K562 (cell line): ENCODE data around the gene AP1G1. TPM values are rescaled to one million over a fixed set of nuclear protein-coding genes. Genes with fewer than 3 reads are reported as not detected.

Experiments
- ARID3A ChIP-seq: IDR thresholded peaks from 2 replicates; pipeline ENCODE4 v1.6.1; 2012; ENCODE audit warnings: low read depth, low read length, improper control_type of control experiment, borderline replicate concordance
- CTCFL ChIP-seq: IDR thresholded peaks from 2 replicates; pipeline ENCODE4 v1.6.1; 2011; ENCODE audit warnings: borderline replicate concordance, low read depth, mild to moderate bottlenecking, moderate library complexity, low read length; ENCODE audit not compliant: insufficient read depth, poor library complexity, severe bottlenecking
- EHMT2 ChIP-seq: fragments of 450-650 bp; IDR thresholded peaks from 2 replicates; pipeline ENCODE4 v1.6.1; 2018; ENCODE audit warnings: antibody characterized with exemption
- ELK1 ChIP-seq: sonication (generic); formaldehyde crosslinking; IDR thresholded peaks from 2 replicates; pipeline ENCODE4 v1.8.1; 2022; ENCODE audit warnings: missing genetic modification reagents
- FOXJ3 ChIP-seq: sonication (generic); formaldehyde crosslinking; IDR thresholded peaks from 2 replicates; pipeline ENCODE4 v1.4.0; 2020; ENCODE audit warnings: mild to moderate bottlenecking, missing genetic modification reagents
- FOXK2 ChIP-seq, 2 experiments: fragments of 450-650 bp; IDR thresholded peaks in 1 of 2; conservative IDR thresholded peaks in 1 of 2; 2 replicates each; pipeline ENCODE4 v1.6.1; 2016; ENCODE audit warnings: low read depth in 2 of 2, mild to moderate bottlenecking in 1 of 2
- GATA2 ChIP-seq: sonication (generic); formaldehyde crosslinking; IDR thresholded peaks from 2 replicates; pipeline ENCODE4 v1.4.0; 2020; ENCODE audit warnings: mild to moderate bottlenecking, missing genetic modification reagents
- NFE2L1 ChIP-seq: fragments of 450-650 bp; IDR thresholded peaks from 2 replicates; pipeline ENCODE4 v1.6.1; 2016; ENCODE audit warnings: missing genetic modification characterization, low read depth, mild to moderate bottlenecking, missing compliant biosample characterization, moderate library complexity, borderline replicate concordance
- NFIC ChIP-seq: fragments of 450-650 bp; IDR thresholded peaks from 2 replicates; pipeline ENCODE4 v1.6.1; 2017; ENCODE audit warnings: mild to moderate bottlenecking, inconsistent platforms
- NR2C2 ChIP-seq, 2 experiments: fragments of 200-800 bp in 1 of 2; sonication (Bioruptor generic) in 1 of 2; sonication (generic) in 1 of 2; formaldehyde crosslinking in 1 of 2; IDR thresholded peaks; 2 replicates each; pipeline versions ENCODE4 v1.6.1 to v1.8.0; 2016 to 2022; ENCODE audit warnings: mild to moderate bottlenecking in 1 of 2, missing compliant biosample characterization in 1 of 2, missing genetic modification characterization in 1 of 2, missing genetic modification reagents in 1 of 2
- NRF1 ChIP-seq, 2 experiments: fragments of 450-650 bp; IDR thresholded peaks in 1 of 2; conservative IDR thresholded peaks in 1 of 2; 2 replicates each; pipeline ENCODE4 v1.6.1; 2014; ENCODE audit warnings: mild to moderate bottlenecking in 2 of 2
- PHF21A ChIP-seq: fragments of 450-650 bp; IDR thresholded peaks from 2 replicates; pipeline ENCODE4 v1.6.1; 2017; ENCODE audit warnings: low read depth, borderline replicate concordance
- SUPT5H ChIP-seq: fragments of 450-650 bp; IDR thresholded peaks from 2 replicates; pipeline ENCODE4 v1.6.1; 2016
- TFAP4 ChIP-seq: sonication (generic); formaldehyde crosslinking; IDR thresholded peaks from 2 replicates; pipeline ENCODE4 v1.8.0; 2022; ENCODE audit warnings: missing genetic modification reagents, mild to moderate bottlenecking, moderate library complexity, borderline replicate concordance
- USF2 ChIP-seq: sonication (generic); formaldehyde crosslinking; IDR thresholded peaks from 2 replicates; pipeline ENCODE4 v1.5.0; 2020; ENCODE audit warnings: missing genetic modification reagents
- ZNF133 ChIP-seq: fragments of 250-450 bp; sonication (Bioruptor Pico); IDR thresholded peaks from 2 replicates; pipeline ENCODE4 v1.4.0; 2020; ENCODE audit warnings: mild to moderate bottlenecking
- ZNF311 ChIP-seq: fragments of 250-450 bp; sonication (Bioruptor Pico); IDR thresholded peaks from 2 replicates; pipeline ENCODE4 v1.4.0; 2020; ENCODE audit warnings: mild to moderate bottlenecking, moderate library complexity
- ZNF408 ChIP-seq: fragments of 250-450 bp; sonication (Bioruptor Pico); IDR thresholded peaks from 2 replicates; pipeline ENCODE4 v1.4.0; 2020; ENCODE audit warnings: low read depth, mild to moderate bottlenecking, moderate library complexity
- ZNF444 ChIP-seq: fragments of 250-450 bp; sonication (Bioruptor Pico); IDR thresholded peaks from 2 replicates; pipeline ENCODE4 v1.4.0; 2020; ENCODE audit warnings: mild to moderate bottlenecking, moderate library complexity
- ZNF551 ChIP-seq: fragments of 250-450 bp; sonication (Bioruptor Pico); IDR thresholded peaks from 2 replicates; pipeline ENCODE4 v1.5.0; 2021; ENCODE audit warnings: mild to moderate bottlenecking, moderate library complexity
- ZNF644 ChIP-seq: fragments of 200-800 bp; sonication (Bioruptor generic); IDR thresholded peaks from 2 replicates; pipeline ENCODE4 v1.6.1; 2016; ENCODE audit warnings: low read depth, missing genetic modification characterization, missing compliant biosample characterization
- polyA plus RNA-seq, 8 experiments: library from polyadenylated mRNA; depleted of rRNA in 4 of 8; stranded (reverse) in 5 of 8; unstranded in 3 of 8; fragments of >200 nt; fragmentation: Nextera tagmentation in 2 of 8; fragmentation: Illumina TruSeq in 1 of 8; extraction: Ambion mirVana in 2 of 8; extraction: Trizol in 1 of 8; gene quantifications; 2 replicates each; pipeline versions ENCODE4 v1.2.1 to v1.2.3, GENCODE V29; 2011 to 2014; ENCODE audit warnings: inconsistent platforms in 1 of 8, missing spikeins in 1 of 8
- total RNA-seq, 7 experiments: library from RNA; depleted of rRNA in 6 of 7; stranded (reverse); fragments of >200 nt in 6 of 7; fragmentation: Illumina TruSeq in 2 of 7; extraction: Trizol in 2 of 7; gene quantifications; 2 replicates each; pipeline versions ENCODE4 v1.2.1 to v1.2.3, GENCODE V29; 2011 to 2021; ENCODE audit warnings: low replicate concordance in 1 of 7

AP1G1 gene
- total and polyA plus RNA-seq, 9 of the 15 experiments (the other 6 are each of a cell fraction or from before 2014, with no cell fraction given), result 7.0 to 59.2 (median 42.0) TPM

GRCh38 chr16:71845639-71846430, 37.2 kb upstream of the AP1G1 start, which contains the start of gene ATXN1L (continued):
- TF ChIP-seq FOXK2 (conservative IDR thresholded peaks at IDR 0.05 in 1 of 2, IDR thresholded peaks at IDR 0.05 in 1 of 2; ENCODE audit: low read depth in 2 of 2), result peak; percentile 17 to 61; a peak in 1 of 4 replicates
- TF ChIP-seq ARID3A, result no peak
- no peak for TF ChIP-seq ZNF644 (tag)
- peak; percentile 7 for TF ChIP-seq CTCFL
- TF ChIP-seq ZNF551 (CRISPR knock-in tag), result no peak
- TF ChIP-seq SUPT5H, result peak; percentile 74
- TF ChIP-seq PHF21A, result no peak
- TF ChIP-seq NR2C2 (CRISPR knock-in tag; IDR thresholded peaks at IDR 0.05), result no peak
- peak; percentile 88 for TF ChIP-seq NR2C2 (tag; IDR thresholded peaks at IDR 0.05)
- TF ChIP-seq GATA2, result no peak
- no peak for TF ChIP-seq NFE2L1
- TF ChIP-seq ELK1 (CRISPR knock-in tag), result no peak
- no peak for TF ChIP-seq EHMT2
- peak; percentile 78 for TF ChIP-seq USF2 (CRISPR knock-in tag)
- peak; percentile 34 for TF ChIP-seq NFIC
- TF ChIP-seq NRF1 (conservative IDR thresholded peaks at IDR 0.05 in 1 of 2, IDR thresholded peaks at IDR 0.05 in 1 of 2), result peak in 1 of 2 experiments; percentile 21; a peak in 1 of 4 replicates
- no peak for TF ChIP-seq ZNF133 (CRISPR knock-in tag)
- TF ChIP-seq ZNF444, result no peak
- peak; percentile 61; the same call in 1 of the 2 replicates for TF ChIP-seq TFAP4 (CRISPR knock-in tag)
- TF ChIP-seq ZNF311 (CRISPR knock-in tag), result no peak
- TF ChIP-seq FOXJ3 (CRISPR knock-in tag), result no peak
- no peak for TF ChIP-seq ZNF408 (CRISPR knock-in tag)
